Measurements from ENCODE around the gene SIVA1.

SIVA1 gene

GRCh38 chr14:104742586-104743455 is 10.1 kb upstream of the SIVA1 start:
- no peak for TF ChIP-seq CTCF (IDR thresholded peaks at IDR 0.05; ENCODE audit: insufficient read depth, low read depth, low read length, missing control alignments)
- no peak for DNase-seq (ENCODE audit: low read depth)
- no peak overlapping the region for H3K4me3 ChIP-seq (ENCODE audit: low read length)

GRCh38 chr14:104743461-104744380 is 9.2 kb upstream of the SIVA1 start:
- no peak overlapping the region for H3K4me3 ChIP-seq (ENCODE audit: low read length)
- no peak for DNase-seq (ENCODE audit: low read depth)
- TF ChIP-seq CTCF (IDR thresholded peaks at IDR 0.05; ENCODE audit: insufficient read depth, low read depth, low read length, missing control alignments), result no peak

GRCh38 chr14:104744484-104744883 is 8.5 kb upstream of the SIVA1 start:
- H3K4me3 ChIP-seq (ENCODE audit: low read length), result no peak overlapping the region
- DNase-seq (ENCODE audit: low read depth), result no peak
- no peak for TF ChIP-seq CTCF (IDR thresholded peaks at IDR 0.05; ENCODE audit: insufficient read depth, low read depth, low read length, missing control alignments)

- DNase-seq (ENCODE audit: low read depth), result no peak
- no peak overlapping the region for H3K4me3 ChIP-seq (ENCODE audit: low read length)
- no peak for TF ChIP-seq CTCF (IDR thresholded peaks at IDR 0.05; ENCODE audit: insufficient read depth, low read depth, low read length, missing control alignments)
Observed at GRCh38 chr14:104745431-104745830, 7.5 kb upstream of the SIVA1 start.

- no peak for TF ChIP-seq CTCF (IDR thresholded peaks at IDR 0.05; ENCODE audit: insufficient read depth, low read depth, low read length, missing control alignments)
- H3K4me3 ChIP-seq (ENCODE audit: low read length), result no peak overlapping the region
- DNase-seq (ENCODE audit: low read depth), result no peak
Observed at GRCh38 chr14:104746071-104746545, 6.8 kb upstream of the SIVA1 start.

GRCh38 chr14:104746934-104747481 is 5.9 kb upstream of the SIVA1 start:
- peak; percentile 94 for DNase-seq (ENCODE audit: low read depth)
- H3K4me3 ChIP-seq (ENCODE audit: low read length), result no peak overlapping the region
- no peak for TF ChIP-seq CTCF (IDR thresholded peaks at IDR 0.05; ENCODE audit: insufficient read depth, low read depth, low read length, missing control alignments)

Data from epithelial cell of esophagus (primary cell).